ENCODE measurements around the gene POFUT1. TPM values are rescaled to one million over a fixed set of nuclear protein-coding genes. Genes with fewer than 3 reads are reported as not detected.

POFUT1 gene
- total RNA-seq (10 to 100 TPM; 14.0 to 20.8 (median 17.1) TPM), polyA plus RNA-seq (10 to 100 TPM in 1 of 3 donors, 1 to 10 TPM in 2; 7.8 to 22.9 (median 8.1) TPM)
- long read RNA-seq, donor 1, full-length matches to known transcripts, result 6 of 9 reads
- long read RNA-seq, donor 1, partial matches to known transcripts, result 2 of 9 reads
- long read RNA-seq, donor 1, other reads (novel, unspliced or antisense), result 1 of 9 reads
- long read RNA-seq, donor 2, full-length matches to known transcripts, result 24 of 29 reads
- long read RNA-seq, donor 2, partial matches to known transcripts, result 0 of 29 reads
- long read RNA-seq, donor 2, other reads (novel, unspliced or antisense), result 5 of 29 reads

GRCh38 chr20:32207626-32208498, at the start of gene POFUT1, which contains the start of gene PLAGL2:
Gene POFUT1, plus strand, starts transcription at chr20:32207880. Its CDS starts 62 bp downstream, at chr20:32207942.
Gene PLAGL2, minus strand, starts transcription at chr20:32207743. Its CDS starts 5,565 bp downstream, at chr20:32202178.
- Histone ChIP-seq H3K27me3 (ENCODE audit: insufficient read depth in 3 of 3, low read length in 2 of 3) (no peaks in the 10 kb centered on the region), H3K27ac (peak within 1 kb of the TSS; percentile 96), H3K9me3 (no peaks in the 10 kb centered on the region), H3K36me3 (ENCODE audit: insufficient read depth in 1 of 2, low read depth in 1 of 2) (peaks cover 4 to 13% of the 10 kb centered on the region in 2 donors), H3K4me1 (peaks cover 64% of the 10 kb centered on the region), H3K4me3 (peak within 1 kb of the TSS; percentile 91)
- no peak for TF ChIP-seq CTCF (IDR thresholded peaks at IDR 0.05)
- intact Hi-C loops (cut with DNase I), result loop anchor here (2.0 to 10.0 kb wide), 3 partner anchors 93 to 153 kb away; partner anchors contain the start of gene ASXL1 (in 1 of the 2)
- peak; percentile 82 to 92 (median 88) for ATAC-seq
- peak; percentile 92 to 95 for DNase-seq
- WGBS, 3 donors, result 1 to 2% (median 1%) methylated on average over 32 to 74 of the region's 74 CpGs

GRCh38 chr20:32158351-32158750, 49.3 kb upstream of the POFUT1 start:
- Histone ChIP-seq H3K4me3 (no peak overlapping the region), H3K27ac (no peak overlapping the region), H3K4me1 (peaks cover 14% of the 10 kb centered on the region), H3K36me3 (ENCODE audit: insufficient read depth in 1 of 2, low read depth in 1 of 2) (peaks cover 3 to 80% of the 10 kb centered on the region in 2 donors), H3K27me3 (ENCODE audit: insufficient read depth in 3 of 3, low read length in 2 of 3) (no peaks in the 10 kb centered on the region), H3K9me3 (no peaks in the 10 kb centered on the region)
- TF ChIP-seq CTCF (IDR thresholded peaks at IDR 0.05), result no peak
- ATAC-seq (no peak), DNase-seq (no peak)
- WGBS, 3 donors, result 94 to 96% (median 95%) methylated on average over 11 of the region's 11 CpGs
- intact Hi-C loops (cut with DNase I), result no loop called here

GRCh38 chr20:32158943-32159660, 48.6 kb upstream of the POFUT1 start:
- DNase-seq (no peak), ATAC-seq (no peak)
- 91 to 97% (median 92%) methylated on average over 4 of the region's 4 CpGs for WGBS, 3 donors
- no peak overlapping the region for H3K4me3 ChIP-seq
- H3K36me3 ChIP-seq (ENCODE audit: insufficient read depth in 1 of 2, low read depth in 1 of 2), result peaks cover 3 to 80% of the 10 kb centered on the region in 2 donors
- no peak overlapping the region for H3K27ac ChIP-seq
- H3K27me3 ChIP-seq (ENCODE audit: insufficient read depth in 3 of 3, low read length in 2 of 3), result no peaks in the 10 kb centered on the region
- H3K9me3 ChIP-seq, result no peaks in the 10 kb centered on the region
- no peak for TF ChIP-seq CTCF (IDR thresholded peaks at IDR 0.05)
- intact Hi-C loops (cut with DNase I), result no loop called here
- H3K4me1 ChIP-seq, result peaks cover 14% of the 10 kb centered on the region

- peaks cover 3 to 85% of the 10 kb centered on the region in 2 donors for H3K36me3 ChIP-seq (ENCODE audit: insufficient read depth in 1 of 2, low read depth in 1 of 2)
- DNase-seq, result no peak
- no peak for ATAC-seq
- intact Hi-C loops (cut with DNase I), result no loop called here
- H3K4me3 ChIP-seq, result no peak overlapping the region
- H3K4me1 ChIP-seq, result peaks cover 10% of the 10 kb centered on the region
- no peak overlapping the region for H3K27ac ChIP-seq
- H3K27me3 ChIP-seq (ENCODE audit: insufficient read depth in 3 of 3, low read length in 2 of 3), result no peaks in the 10 kb centered on the region
- WGBS, 3 donors, result 74 to 92% (median 83%) methylated on average over 5 of the region's 5 CpGs
- TF ChIP-seq CTCF (IDR thresholded peaks at IDR 0.05), result no peak
- H3K9me3 ChIP-seq, result no peaks in the 10 kb centered on the region
These were observed 47.9 kb upstream of the POFUT1 start for GRCh38 chr20:32159766-32160221.

Measured in psoas muscle (tissue), 8 donors.